HCT116 (cell line): ENCODE measurements around the gene KCNV2.

Experiments used
- CEBPB ChIP-seq: IDR thresholded peaks from 2 replicates; pipeline ENCODE4 v1.6.1; 2012; ENCODE audit warnings: low read depth
- EZH2 ChIP-seq: fragments of 200-600 bp; sonication (generic); IDR thresholded peaks from 2 replicates; pipeline ENCODE4 v1.6.1; 2017; ENCODE audit warnings: antibody characterized with exemption, mixed run types
- EZH2phosphoT487 ChIP-seq: fragments of 200-600 bp; IDR thresholded peaks from 2 replicates; pipeline ENCODE4 v1.6.1; 2018; ENCODE audit warnings: antibody characterized with exemption, borderline replicate concordance
- FOSL1 ChIP-seq: IDR thresholded peaks from 2 replicates; pipeline ENCODE4 v1.6.1; 2012; ENCODE audit warnings: low read depth
- MAX ChIP-seq: IDR thresholded peaks from 2 replicates; pipeline ENCODE4 v1.6.1; 2012
- POLR2A ChIP-seq: IDR thresholded peaks from 2 replicates; pipeline ENCODE4 v1.7.0; 2011; ENCODE audit warnings: borderline replicate concordance; ENCODE audit not compliant: insufficient read depth, insufficient read length; ENCODE audit errors: extremely low read depth
- POLR2AphosphoS5 ChIP-seq: IDR thresholded peaks from 2 replicates; pipeline ENCODE4 v1.6.1; 2011; ENCODE audit warnings: mild to moderate bottlenecking, low read depth, low read length, moderate library complexity
- REST ChIP-seq: IDR thresholded peaks from 2 replicates; pipeline ENCODE4 v1.6.1; 2012; ENCODE audit warnings: low read depth
- SIN3A ChIP-seq: IDR thresholded peaks from 2 replicates; pipeline ENCODE4 v1.6.1; 2012; ENCODE audit warnings: low read depth
- YY1 ChIP-seq: IDR thresholded peaks from 2 replicates; pipeline ENCODE4 v1.6.1; 2011; ENCODE audit warnings: low read length, low read depth, moderate library complexity, mild to moderate bottlenecking; ENCODE audit not compliant: insufficient replicate concordance; ENCODE audit errors: extremely low read depth
- ZFX ChIP-seq: fragments of 450-650 bp; IDR thresholded peaks from 2 replicates; pipeline ENCODE4 v1.6.1; 2017
- TF ChIP-seq, protein P1 (sequence below), 3 experiments: fragments of 200-600 bp in 1 of 3; sonication (generic) in 1 of 3; IDR thresholded peaks in 2 of 3; conservative IDR thresholded peaks in 1 of 3; 2 replicates each; pipeline ENCODE4 v1.5.1; 2012 to 2017; ENCODE audit warnings: low read depth in 2 of 3, low read length in 2 of 3, antibody characterized with exemption in 1 of 3, borderline replicate concordance in 1 of 3, control low read depth in 1 of 3, mild to moderate bottlenecking in 1 of 3, mixed read lengths in 1 of 3, mixed run types in 1 of 3, moderate library complexity in 1 of 3; ENCODE audit not compliant: insufficient read depth in 1 of 3
- TF ChIP-seq, protein P2 (sequence below): IDR thresholded peaks from 2 replicates; pipeline ENCODE4 v1.6.1; 2011; ENCODE audit warnings: mild to moderate bottlenecking, low read length, moderate library complexity; ENCODE audit not compliant: insufficient replicate concordance; ENCODE audit errors: extremely low read depth

- TF ChIP-seq, protein P1, sequence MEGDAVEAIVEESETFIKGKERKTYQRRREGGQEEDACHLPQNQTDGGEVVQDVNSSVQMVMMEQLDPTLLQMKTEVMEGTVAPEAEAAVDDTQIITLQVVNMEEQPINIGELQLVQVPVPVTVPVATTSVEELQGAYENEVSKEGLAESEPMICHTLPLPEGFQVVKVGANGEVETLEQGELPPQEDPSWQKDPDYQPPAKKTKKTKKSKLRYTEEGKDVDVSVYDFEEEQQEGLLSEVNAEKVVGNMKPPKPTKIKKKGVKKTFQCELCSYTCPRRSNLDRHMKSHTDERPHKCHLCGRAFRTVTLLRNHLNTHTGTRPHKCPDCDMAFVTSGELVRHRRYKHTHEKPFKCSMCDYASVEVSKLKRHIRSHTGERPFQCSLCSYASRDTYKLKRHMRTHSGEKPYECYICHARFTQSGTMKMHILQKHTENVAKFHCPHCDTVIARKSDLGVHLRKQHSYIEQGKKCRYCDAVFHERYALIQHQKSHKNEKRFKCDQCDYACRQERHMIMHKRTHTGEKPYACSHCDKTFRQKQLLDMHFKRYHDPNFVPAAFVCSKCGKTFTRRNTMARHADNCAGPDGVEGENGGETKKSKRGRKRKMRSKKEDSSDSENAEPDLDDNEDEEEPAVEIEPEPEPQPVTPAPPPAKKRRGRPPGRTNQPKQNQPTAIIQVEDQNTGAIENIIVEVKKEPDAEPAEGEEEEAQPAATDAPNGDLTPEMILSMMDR (IDR thresholded peaks at IDR 0.05 in 2 of 3, conservative IDR thresholded peaks at IDR 0.05 in 1 of 3; ENCODE audit: borderline replicate concordance in 1 of 3, insufficient read depth in 1 of 3, low read depth in 2 of 3, low read length in 2 of 3), result peak; percentile 10 to 36 (median 22); a peak in 3 of 6 replicates
- TF ChIP-seq REST (no peak), POLR2AphosphoS5 (no peak), POLR2A (no peak), CEBPB (no peak), SIN3A (no peak), ZFX (no peak), EZH2phosphoT487 (no peak), FOSL1 (no peak), YY1 (no peak), EZH2 (no peak), MAX (no peak)
- TF ChIP-seq, protein P2, sequence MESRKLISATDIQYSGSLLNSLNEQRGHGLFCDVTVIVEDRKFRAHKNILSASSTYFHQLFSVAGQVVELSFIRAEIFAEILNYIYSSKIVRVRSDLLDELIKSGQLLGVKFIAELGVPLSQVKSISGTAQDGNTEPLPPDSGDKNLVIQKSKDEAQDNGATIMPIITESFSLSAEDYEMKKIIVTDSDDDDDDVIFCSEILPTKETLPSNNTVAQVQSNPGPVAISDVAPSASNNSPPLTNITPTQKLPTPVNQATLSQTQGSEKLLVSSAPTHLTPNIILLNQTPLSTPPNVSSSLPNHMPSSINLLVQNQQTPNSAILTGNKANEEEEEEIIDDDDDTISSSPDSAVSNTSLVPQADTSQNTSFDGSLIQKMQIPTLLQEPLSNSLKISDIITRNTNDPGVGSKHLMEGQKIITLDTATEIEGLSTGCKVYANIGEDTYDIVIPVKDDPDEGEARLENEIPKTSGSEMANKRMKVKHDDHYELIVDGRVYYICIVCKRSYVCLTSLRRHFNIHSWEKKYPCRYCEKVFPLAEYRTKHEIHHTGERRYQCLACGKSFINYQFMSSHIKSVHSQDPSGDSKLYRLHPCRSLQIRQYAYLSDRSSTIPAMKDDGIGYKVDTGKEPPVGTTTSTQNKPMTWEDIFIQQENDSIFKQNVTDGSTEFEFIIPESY, result no peak
Observed at GRCh38 chr9:2727966-2728613, 10.8 kb downstream of the KCNV2 start.
